Measurements from ENCODE around the gene BCAS3.

- TF ChIP-seq, protein P1, sequence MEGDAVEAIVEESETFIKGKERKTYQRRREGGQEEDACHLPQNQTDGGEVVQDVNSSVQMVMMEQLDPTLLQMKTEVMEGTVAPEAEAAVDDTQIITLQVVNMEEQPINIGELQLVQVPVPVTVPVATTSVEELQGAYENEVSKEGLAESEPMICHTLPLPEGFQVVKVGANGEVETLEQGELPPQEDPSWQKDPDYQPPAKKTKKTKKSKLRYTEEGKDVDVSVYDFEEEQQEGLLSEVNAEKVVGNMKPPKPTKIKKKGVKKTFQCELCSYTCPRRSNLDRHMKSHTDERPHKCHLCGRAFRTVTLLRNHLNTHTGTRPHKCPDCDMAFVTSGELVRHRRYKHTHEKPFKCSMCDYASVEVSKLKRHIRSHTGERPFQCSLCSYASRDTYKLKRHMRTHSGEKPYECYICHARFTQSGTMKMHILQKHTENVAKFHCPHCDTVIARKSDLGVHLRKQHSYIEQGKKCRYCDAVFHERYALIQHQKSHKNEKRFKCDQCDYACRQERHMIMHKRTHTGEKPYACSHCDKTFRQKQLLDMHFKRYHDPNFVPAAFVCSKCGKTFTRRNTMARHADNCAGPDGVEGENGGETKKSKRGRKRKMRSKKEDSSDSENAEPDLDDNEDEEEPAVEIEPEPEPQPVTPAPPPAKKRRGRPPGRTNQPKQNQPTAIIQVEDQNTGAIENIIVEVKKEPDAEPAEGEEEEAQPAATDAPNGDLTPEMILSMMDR (IDR thresholded peaks at IDR 0.05; ENCODE audit: insufficient read depth, low read depth, low read length), result no peak
- no peak for TF ChIP-seq EZH2 (IDR thresholded peaks at IDR 0.05; ENCODE audit: insufficient read depth, low read length)
Measured at GRCh38 chr17:60840456-60840855, 162.8 kb downstream of the BCAS3 start.
